HG02642 (cell line): ENCODE results near the gene STAC2.

Source experiments
- ATAC-seq: cut with Tn5 transposase; IDR thresholded peaks from one replicate; pipeline ENCODE4 v1.9.1; 2021; ENCODE audit warnings: mild to moderate bottlenecking; ENCODE audit not compliant: unreplicated experiment, poor library complexity

The STAC2 gene

DNA sequence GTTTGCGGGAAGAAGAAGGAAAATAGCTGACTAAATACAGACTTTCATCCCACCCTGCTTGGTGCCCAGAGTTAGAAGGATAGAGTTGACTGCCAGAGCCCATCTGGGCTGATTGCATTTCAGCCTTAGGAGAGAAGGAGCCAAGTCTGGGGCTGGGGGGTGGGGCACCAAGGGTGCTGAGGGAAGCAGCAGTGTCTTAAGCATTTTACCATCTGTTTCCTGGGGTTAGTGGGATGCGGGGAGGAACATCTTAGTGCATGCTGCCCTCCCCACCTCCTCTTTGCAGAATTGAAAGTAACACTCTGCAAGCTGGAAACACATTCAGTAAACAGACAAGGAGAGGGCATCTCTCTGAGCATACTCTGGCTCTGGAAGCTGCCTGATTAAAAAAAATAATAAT is 58.3 kb downstream of the STAC2 start:
- no peak for ATAC-seq

GRCh38 chr17:39166437-39167335 is 59.1 kb downstream of the STAC2 start:
- ATAC-seq: no peak

- ATAC-seq: no peak
Observed at GRCh38 chr17:39165841-39166349, 59.9 kb downstream of the STAC2 start, which contains the start of gene ARL5C. Gene ARL5C (minus strand): TSS chr17:39166161. CDS start chr17:39165760, 401 bp downstream.

DNA sequence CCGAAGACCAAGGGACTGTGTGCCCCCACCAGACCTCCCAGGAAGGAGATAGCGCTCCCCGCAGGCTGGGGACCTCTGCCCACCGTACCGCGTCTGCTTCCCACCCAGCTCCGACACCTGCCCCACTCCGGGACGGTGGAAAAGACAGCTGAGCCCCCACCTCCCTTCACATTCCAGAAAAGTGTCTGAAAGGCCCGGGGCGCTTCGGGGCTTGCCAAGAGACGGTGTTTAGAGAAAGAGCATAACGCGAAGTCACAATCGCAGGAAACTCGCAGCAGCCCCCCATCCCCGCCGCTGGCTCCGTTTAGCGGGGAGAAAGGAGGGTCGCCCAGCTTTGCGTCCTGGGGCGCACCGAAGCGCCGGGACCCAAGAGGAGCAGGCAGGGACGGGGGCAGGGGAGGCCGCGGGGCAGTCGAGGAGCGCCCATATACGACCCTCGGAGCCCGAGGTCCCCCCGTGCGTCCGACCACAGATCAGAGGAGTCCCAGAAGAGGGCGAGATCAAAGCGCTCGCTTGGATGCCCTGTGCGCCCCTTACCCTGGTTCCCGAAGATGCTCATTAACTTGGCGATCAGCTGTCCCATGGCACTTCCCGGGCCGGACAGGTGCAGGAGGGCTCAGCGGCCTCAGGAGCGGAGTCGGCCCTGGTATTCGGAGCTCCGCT is 60.4 kb downstream of the STAC2 start:
- peak; percentile 7 for ATAC-seq

DNA sequence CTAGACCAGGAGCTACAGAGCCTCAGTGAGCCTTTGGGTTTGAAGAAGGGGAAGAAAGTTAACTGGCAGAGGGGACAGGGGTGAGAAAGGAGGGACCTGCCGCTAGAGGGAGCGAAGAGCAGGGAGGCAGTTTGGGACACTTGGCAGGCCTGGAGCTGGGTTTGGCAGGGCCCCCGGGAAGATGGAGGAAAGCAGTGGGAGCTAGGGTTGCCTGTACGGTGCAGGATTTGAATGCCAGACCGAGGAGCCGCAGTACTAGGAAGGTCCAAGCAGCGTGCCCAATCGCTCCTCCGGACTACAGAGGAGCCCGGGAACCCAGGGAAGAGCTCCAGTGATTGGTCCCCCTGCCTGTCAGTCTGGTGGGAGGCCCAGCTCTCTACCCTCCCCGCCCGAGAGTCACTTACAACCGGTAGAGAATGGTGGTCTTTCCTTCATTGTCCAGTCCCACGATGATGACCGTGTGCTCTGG is 61.0 kb downstream of the STAC2 start:
- peak; percentile 81 for ATAC-seq

- ATAC-seq: no peak
Observed at GRCh38 chr17:39161962-39162361, 63.8 kb downstream of the STAC2 start.
